ENCODE results near the gene SNRPN.

SNRPN gene

GRCh38 chr15:24948495-24948894 is 6.3 kb upstream of the SNRPN start:
- Histone ChIP-seq H3K36me3 (replicated peaks; ENCODE audit: low read depth, low read length) (no peaks in the 10 kb centered on the region), H3K9me3 (ENCODE audit: insufficient read depth, low read length) (no peaks in the 10 kb centered on the region), H4K20me1 (ENCODE audit: insufficient read depth, low read length) (no peaks in the 10 kb centered on the region), H3K4me3 (ENCODE audit: low read length) (no peak overlapping the region), H3K4me2 (ENCODE audit: low read length) (no peak overlapping the region), H3K4me1 (ENCODE audit: low read length) (no peaks in the 10 kb centered on the region), H3K9ac (ENCODE audit: low read length) (no peak overlapping the region), H3K79me2 (ENCODE audit: low read length) (no peaks in the 10 kb centered on the region), H3K27ac (ENCODE audit: low read length) (no peak overlapping the region), H3K27me3 (ENCODE audit: low read depth, low read length) (no peaks in the 10 kb centered on the region), H2AFZ (ENCODE audit: low read depth, low read length) (no peak overlapping the region)
- TF ChIP-seq CTCF (IDR thresholded peaks at IDR 0.05; ENCODE audit: low read depth, low read length) (no peak), EZH2phosphoT487 (IDR thresholded peaks at IDR 0.05; ENCODE audit: low read depth) (no peak)

GRCh38 chr15:24955531-24955921 is 739 bp downstream of the SNRPN start:
- Histone ChIP-seq H3K4me3 (ENCODE audit: low read length) (peak overlapping the region; percentile 100), H3K4me2 (ENCODE audit: low read length) (peak overlapping the region; percentile 76), H3K9me3 (ENCODE audit: insufficient read depth, low read length) (peaks cover 3% of the 10 kb centered on the region; the same call in 1 of the 2 replicates), H3K4me1 (ENCODE audit: low read length) (peaks cover 14% of the 10 kb centered on the region), H3K36me3 (replicated peaks; ENCODE audit: low read depth, low read length) (peaks cover 27% of the 10 kb centered on the region), H2AFZ (ENCODE audit: low read depth, low read length) (peak overlapping the region; percentile 12; the same call in 1 of the 2 replicates), H4K20me1 (ENCODE audit: insufficient read depth, low read length) (peaks cover 19% of the 10 kb centered on the region), H3K79me2 (ENCODE audit: low read length) (peaks cover 58% of the 10 kb centered on the region), H3K9ac (ENCODE audit: low read length) (peak overlapping the region; percentile 96), H3K27me3 (ENCODE audit: low read depth, low read length) (no peaks in the 10 kb centered on the region), H3K27ac (ENCODE audit: low read length) (peak overlapping the region; percentile 87)
- no peak for TF ChIP-seq CTCF (IDR thresholded peaks at IDR 0.05; ENCODE audit: low read depth, low read length)
- no peak for TF ChIP-seq EZH2phosphoT487 (IDR thresholded peaks at IDR 0.05; ENCODE audit: low read depth)

DNA sequence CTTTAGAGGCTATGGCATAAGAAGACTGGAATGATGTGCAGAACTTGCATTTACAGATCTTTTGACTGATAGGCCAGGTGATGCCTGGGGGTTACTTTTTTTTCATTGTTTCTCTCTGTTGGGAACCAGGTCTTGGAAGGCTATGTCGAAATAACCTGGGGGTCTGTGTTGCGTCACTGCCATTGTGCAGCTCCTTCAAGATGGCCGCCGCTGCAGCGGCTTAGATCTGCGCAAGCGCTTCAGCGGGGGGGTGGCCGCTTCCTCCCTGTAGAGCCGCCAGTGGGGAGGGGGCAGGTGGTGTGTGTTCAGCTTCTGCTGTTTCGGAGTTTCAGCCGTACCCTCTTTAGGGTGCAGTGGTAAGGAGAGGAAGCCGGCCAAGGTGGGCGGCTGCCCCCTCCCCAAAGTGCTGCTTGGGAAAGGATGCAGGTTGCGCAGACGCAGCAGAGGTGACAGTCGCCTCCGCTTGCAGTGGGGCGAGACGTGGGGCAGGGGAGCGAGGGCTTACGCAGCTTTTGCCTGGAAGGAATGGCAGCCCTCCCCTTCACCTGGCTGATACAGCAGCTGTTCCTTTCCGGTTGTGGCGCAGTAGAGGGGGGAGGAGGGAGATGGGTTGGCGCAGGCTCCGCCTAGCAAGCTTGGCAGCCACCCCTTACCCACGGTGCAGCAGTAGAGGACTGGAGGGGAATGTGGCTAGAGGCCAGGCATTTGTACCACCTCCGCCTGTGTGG is 1.5 kb downstream of the SNRPN start:
- Histone ChIP-seq H3K27me3 (ENCODE audit: low read depth, low read length) (no peaks in the 10 kb centered on the region), H3K27ac (ENCODE audit: low read length) (peak overlapping the region; percentile 87), H4K20me1 (ENCODE audit: insufficient read depth, low read length) (peaks cover 20% of the 10 kb centered on the region), H2AFZ (ENCODE audit: low read depth, low read length) (peak overlapping the region; percentile 66), H3K9ac (ENCODE audit: low read length) (peak overlapping the region; percentile 96), H3K36me3 (replicated peaks; ENCODE audit: low read depth, low read length) (peaks cover 33% of the 10 kb centered on the region), H3K4me3 (ENCODE audit: low read length) (peak overlapping the region; percentile 100), H3K9me3 (ENCODE audit: insufficient read depth, low read length) (peaks cover 9% of the 10 kb centered on the region; the same call in 1 of the 2 replicates), H3K4me1 (ENCODE audit: low read length) (peaks cover 14% of the 10 kb centered on the region), H3K79me2 (ENCODE audit: low read length) (peaks cover 65% of the 10 kb centered on the region), H3K4me2 (ENCODE audit: low read length) (peak overlapping the region; percentile 76)
- no peak for TF ChIP-seq EZH2phosphoT487 (IDR thresholded peaks at IDR 0.05; ENCODE audit: low read depth)
- no peak for TF ChIP-seq CTCF (IDR thresholded peaks at IDR 0.05; ENCODE audit: low read depth, low read length)

DNA sequence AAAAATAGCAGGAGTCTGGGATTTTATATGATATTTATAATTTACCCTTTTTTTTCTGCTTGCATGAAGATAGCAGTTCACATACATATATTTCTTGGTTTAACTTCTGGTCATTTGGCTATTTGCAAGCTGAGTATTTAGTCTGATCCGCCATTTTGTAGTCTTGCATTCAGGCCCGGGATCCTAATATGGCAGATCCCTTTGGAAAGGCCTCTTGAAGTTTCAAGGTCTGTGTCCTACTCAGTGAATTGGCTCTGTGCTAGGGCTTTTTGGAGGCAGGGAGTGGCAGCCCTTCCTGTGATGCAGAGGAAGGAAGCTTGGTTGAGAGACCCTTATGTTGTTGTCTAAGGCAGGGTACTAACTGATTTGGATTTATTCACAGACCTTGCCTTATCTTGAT is 2.9 kb downstream of the SNRPN start:
- peaks cover 20% of the 10 kb centered on the region for H4K20me1 ChIP-seq (ENCODE audit: insufficient read depth, low read length)
- no peak for TF ChIP-seq CTCF (IDR thresholded peaks at IDR 0.05; ENCODE audit: low read depth, low read length)
- no peak for TF ChIP-seq EZH2phosphoT487 (IDR thresholded peaks at IDR 0.05; ENCODE audit: low read depth)
- no peak overlapping the region for H3K4me3 ChIP-seq (ENCODE audit: low read length)
- H3K4me2 ChIP-seq (ENCODE audit: low read length), result 0 out of 2 replicates have a peak overlapping the region, but pooled peaks have one; percentile 76
- peaks cover 12% of the 10 kb centered on the region; the same call in 1 of the 2 replicates for H3K9me3 ChIP-seq (ENCODE audit: insufficient read depth, low read length)
- no peak overlapping the region for H3K27ac ChIP-seq (ENCODE audit: low read length)
- H3K9ac ChIP-seq (ENCODE audit: low read length), result no peak overlapping the region
- peaks cover 14% of the 10 kb centered on the region for H3K4me1 ChIP-seq (ENCODE audit: low read length)
- H3K27me3 ChIP-seq (ENCODE audit: low read depth, low read length), result no peaks in the 10 kb centered on the region
- H2AFZ ChIP-seq (ENCODE audit: low read depth, low read length), result no peak overlapping the region
- peaks cover 75% of the 10 kb centered on the region for H3K79me2 ChIP-seq (ENCODE audit: low read length)
- H3K36me3 ChIP-seq (replicated peaks; ENCODE audit: low read depth, low read length), result peaks cover 43% of the 10 kb centered on the region

Measured in OCI-LY3 (cell line).